ENCODE data around the gene IL36B. TPM values are rescaled to one million over a fixed set of nuclear protein-coding genes. Genes with fewer than 3 reads are reported as not detected.
A peak's percentile ranks its signal among the peaks of the same experiment; 100 is the strongest.

IL36B gene
- total and polyA plus RNA-seq, 9 of the 15 experiments (the other 6 are each of a cell fraction or from before 2014, with no cell fraction given): not detected

GRCh38 chr2:113027691-113028090 is 25.0 kb downstream of the IL36B start:
- no peaks in the 10 kb centered on the region for H3K27me3 ChIP-seq (ENCODE audit: control insufficient read depth in 2 of 2, insufficient read depth in 2 of 2, low read length in 2 of 2)
- DNase-seq (ENCODE audit: extremely low read depth in 1 of 4, low spot score in 3 of 4) (no peak), ATAC-seq (no peak), FAIRE-seq (no peak)
- intact Hi-C loops (cut with micrococcal nuclease): no loop called here
- H3K4me2 ChIP-seq (ENCODE audit: insufficient read depth, low read length): no peak overlapping the region
- no peak for TF ChIP-seq EZH2 (IDR thresholded peaks at IDR 0.05; ENCODE audit: borderline replicate concordance, low read depth, low read length)
- no peak for TF ChIP-seq ZNF165 (CRISPR knock-in tag; IDR thresholded peaks at IDR 0.05; ENCODE audit: borderline replicate concordance)
- TF ChIP-seq MXI1 (IDR thresholded peaks at IDR 0.05; ENCODE audit: low read depth, low read length): no peak
- TF ChIP-seq RBM34 (IDR thresholded peaks at IDR 0.05; ENCODE audit: borderline replicate concordance, insufficient read depth, low read length): no peak
- no peak for TF ChIP-seq MBD2 (IDR thresholded peaks at IDR 0.05; ENCODE audit: borderline replicate concordance, low read depth)
- TF ChIP-seq CBFA2T2 (conservative IDR thresholded peaks at IDR 0.05): no peak
- no peaks in the 10 kb centered on the region for H3K9me1 ChIP-seq (ENCODE audit: control insufficient read depth, insufficient read depth, low read length)
- no peaks in the 10 kb centered on the region for H3K9me3 ChIP-seq (replicated peaks; ENCODE audit: control insufficient read depth, insufficient read depth, low read depth, low read length)
- H3K27ac ChIP-seq (ENCODE audit: extremely low read depth, low read depth, low read length): no peak overlapping the region
- H3K9ac ChIP-seq (ENCODE audit: insufficient read depth in 1 of 2, low read depth in 2 of 2, low read length in 2 of 2): no peak overlapping the region
- no peaks in the 10 kb centered on the region for H4K20me1 ChIP-seq (replicated peaks; ENCODE audit: control insufficient read depth, insufficient read depth, low read length)
- H3K79me2 ChIP-seq (ENCODE audit: control insufficient read depth, insufficient read depth, low read length): no peaks in the 10 kb centered on the region
- 3% methylated on average over 2 of the region's 2 CpGs for WGBS (ENCODE audit: insufficient coverage, low coverage, missing lambda C conversion rate)
- in situ Hi-C loops (cut with MboI): no loop called here
- H3K4me3 ChIP-seq: no peak overlapping the region
- ChIA-PET CTCF (ENCODE audit: low intra/inter-chr PET ratio) (no interaction called here), POLR2A (interaction anchor here (0.9 to 1.3 kb wide), 2 partner anchors 9 to 12 kb away, joined by 4 read pairs; no protein-coding TSS in a partner anchor)
- no TSS peak for BruUV-seq (replicated peaks)
- H2AFZ ChIP-seq (ENCODE audit: low read depth, low read length): peak overlapping the region; percentile 36; the same call in 1 of the 2 replicates
- H3K4me1 ChIP-seq (replicated peaks in 1 of 2; ENCODE audit: control insufficient read depth in 2 of 2, insufficient read depth in 2 of 2, low read length in 2 of 2): peaks cover 0 to 10% of the 10 kb centered on the region in 2 experiments; a peak in 2 of 5 replicates
- H3K36me3 ChIP-seq (ENCODE audit: control insufficient read depth, insufficient read depth, low read length): no peaks in the 10 kb centered on the region

GRCh38 chr2:113025737-113026136 is 26.9 kb downstream of the IL36B start:
- H3K9ac ChIP-seq (ENCODE audit: insufficient read depth in 1 of 2, low read depth in 2 of 2, low read length in 2 of 2): no peak overlapping the region
- CTCF ChIA-PET (ENCODE audit: low intra/inter-chr PET ratio): no interaction called here
- DNase-seq (ENCODE audit: extremely low read depth in 1 of 4, low spot score in 3 of 4) (no peak), FAIRE-seq (no peak), ATAC-seq (no peak)
- no peak overlapping the region for H3K27ac ChIP-seq (ENCODE audit: extremely low read depth, low read depth, low read length)
- in situ Hi-C loops (cut with MboI): no loop called here
- peaks cover 0 to 6% of the 10 kb centered on the region in 2 experiments; a peak in 1 of 5 replicates for H3K4me1 ChIP-seq (replicated peaks in 1 of 2; ENCODE audit: control insufficient read depth in 2 of 2, insufficient read depth in 2 of 2, low read length in 2 of 2)
- no peak for TF ChIP-seq SRSF9 (IDR thresholded peaks at IDR 0.05; ENCODE audit: borderline replicate concordance, low read depth, low read length)
- TF ChIP-seq RAD51 (IDR thresholded peaks at IDR 0.05; ENCODE audit: borderline replicate concordance, low read depth): no peak
- no TSS peak for BruUV-seq (replicated peaks)
- no peak overlapping the region for H3K4me2 ChIP-seq (ENCODE audit: insufficient read depth, low read length)
- 3% methylated on average over 2 of the region's 2 CpGs for WGBS (ENCODE audit: insufficient coverage, low coverage, missing lambda C conversion rate)
- no peaks in the 10 kb centered on the region for H3K27me3 ChIP-seq (ENCODE audit: control insufficient read depth in 2 of 2, insufficient read depth in 2 of 2, low read length in 2 of 2)
- H3K4me3 ChIP-seq: no peak overlapping the region
- H3K36me3 ChIP-seq (ENCODE audit: control insufficient read depth, insufficient read depth, low read length): no peaks in the 10 kb centered on the region
- no peaks in the 10 kb centered on the region for H3K9me1 ChIP-seq (ENCODE audit: control insufficient read depth, insufficient read depth, low read length)
- H2AFZ ChIP-seq (ENCODE audit: low read depth, low read length): no peak overlapping the region
- no peaks in the 10 kb centered on the region for H3K79me2 ChIP-seq (ENCODE audit: control insufficient read depth, insufficient read depth, low read length)
- POLR2A ChIA-PET: interaction anchor here (0.6 to 0.9 kb wide), 2 partner anchors 51 to 71 kb away, joined by 3 read pairs; no protein-coding TSS in a partner anchor
- no peaks in the 10 kb centered on the region for H3K9me3 ChIP-seq (replicated peaks; ENCODE audit: control insufficient read depth, insufficient read depth, low read depth, low read length)
- intact Hi-C loops (cut with micrococcal nuclease): no loop called here
- H4K20me1 ChIP-seq (replicated peaks; ENCODE audit: control insufficient read depth, insufficient read depth, low read length): no peaks in the 10 kb centered on the region
